DND-41 (cell line): ENCODE measurements around the gene PROSER3.

ENCODE experiments used
- ATAC-seq: fragments of 200-7000 bp; cut with Tn5 transposase; 3 replicates; pipeline ENCODE4 v1.9.1; 2021; ENCODE audit warnings: low read depth; ENCODE audit not compliant: insufficient read depth
- DNase-seq: peaks from one replicate; pipeline ENCODE4 v3.0.0-alpha.2; 2020
- H2AFZ ChIP-seq: 2 replicates; pipeline ENCODE4 v1.6.0; 2012; ENCODE audit warnings: low read depth, low read length
- H3K27ac ChIP-seq: 2 replicates; pipeline ENCODE4 v1.5.1; 2012; ENCODE audit warnings: low read length, inconsistent platforms
- H3K27me3 ChIP-seq: fragments of 200-600 bp; sonication (generic); 2 replicates; pipeline ENCODE4 v1.6.0; 2012; ENCODE audit warnings: low read length, mild to moderate bottlenecking, inconsistent platforms; ENCODE audit not compliant: insufficient read depth, poor library complexity
- H3K36me3 ChIP-seq: 2 replicates; pipeline ENCODE4 v1.5.1; 2012; ENCODE audit warnings: low read length, inconsistent platforms; ENCODE audit not compliant: insufficient read depth
- H3K4me1 ChIP-seq: 2 replicates; pipeline ENCODE4 v1.5.1; 2012; ENCODE audit warnings: mild to moderate bottlenecking, low read length; ENCODE audit not compliant: insufficient read depth
- H3K4me2 ChIP-seq: 2 replicates; pipeline ENCODE4 v1.6.0; 2012; ENCODE audit warnings: mild to moderate bottlenecking, moderate library complexity, low read length, inconsistent platforms; ENCODE audit not compliant: insufficient read depth
- H3K4me3 ChIP-seq, 2 experiments: fragments of 200-600 bp in 1 of 2; shearing (Covaris generic) in 1 of 2; 2 replicates each; pipeline ENCODE4 v1.5.1; 2012 to 2016; ENCODE audit warnings: inconsistent platforms in 2 of 2, low read length in 2 of 2, mild to moderate bottlenecking in 2 of 2, low read depth in 1 of 2, moderate library complexity in 1 of 2
- H3K79me2 ChIP-seq: 2 replicates; pipeline ENCODE4 v1.6.0; 2012; ENCODE audit warnings: low read length, inconsistent platforms; ENCODE audit not compliant: insufficient read depth
- H3K9ac ChIP-seq: 2 replicates; pipeline ENCODE4 v1.6.0; 2012; ENCODE audit warnings: low read depth, mild to moderate bottlenecking, inconsistent platforms, low read length, moderate library complexity
- H3K9me3 ChIP-seq: 2 replicates; pipeline ENCODE4 v1.5.1; 2012; ENCODE audit warnings: low read length, moderate library complexity, mild to moderate bottlenecking, inconsistent platforms; ENCODE audit not compliant: insufficient read depth, severe bottlenecking
- H4K20me1 ChIP-seq: 2 replicates; pipeline ENCODE4 v1.6.0; 2012; ENCODE audit warnings: low read length; ENCODE audit not compliant: insufficient read depth
- EZH2 ChIP-seq: IDR thresholded peaks from 3 replicates; pipeline ENCODE4 v1.6.1; 2012; ENCODE audit warnings: borderline replicate concordance, low read depth, mild to moderate bottlenecking, moderate library complexity, low read length, inconsistent platforms; ENCODE audit not compliant: severe bottlenecking
- TF ChIP-seq, protein P1 (sequence below): IDR thresholded peaks from 2 replicates; pipeline ENCODE4 v1.5.1; 2012; ENCODE audit warnings: borderline replicate concordance, low read length, moderate library complexity, mild to moderate bottlenecking; ENCODE audit not compliant: poor library complexity, severe bottlenecking; ENCODE audit errors: extremely low read depth

Gene PROSER3

DNA sequence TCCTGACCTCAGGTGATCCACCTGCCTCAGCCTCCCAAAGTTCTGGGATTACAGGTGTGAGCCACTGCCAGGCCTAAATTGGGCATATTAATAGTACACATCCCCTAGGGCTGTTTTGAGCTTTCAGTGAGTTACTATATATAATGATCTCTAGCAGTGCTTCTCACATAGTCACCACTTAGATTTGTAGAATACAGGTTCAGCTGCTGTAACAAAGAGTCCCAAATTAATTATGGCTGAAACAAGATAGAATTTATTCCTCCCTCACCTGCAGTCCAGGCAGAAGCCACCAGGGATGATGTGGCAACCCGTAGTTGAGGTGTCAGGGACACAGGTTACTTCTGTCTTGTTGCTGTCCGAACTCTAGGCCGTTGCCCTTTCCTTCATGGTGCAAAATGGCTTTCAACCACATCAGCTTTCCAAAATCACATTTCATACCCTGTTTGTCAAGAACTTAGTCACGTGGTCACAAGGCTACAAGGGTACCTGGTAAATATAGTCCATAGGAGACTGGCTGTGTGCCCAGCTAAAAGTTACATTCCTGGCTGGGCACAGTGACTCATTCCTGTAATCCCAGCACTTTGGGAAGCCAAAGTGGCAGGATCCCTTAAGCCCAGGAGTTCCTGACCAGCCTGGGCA is 2.9 kb downstream of the PROSER3 start:
- no peak for TF ChIP-seq EZH2
- TF ChIP-seq, protein P1, sequence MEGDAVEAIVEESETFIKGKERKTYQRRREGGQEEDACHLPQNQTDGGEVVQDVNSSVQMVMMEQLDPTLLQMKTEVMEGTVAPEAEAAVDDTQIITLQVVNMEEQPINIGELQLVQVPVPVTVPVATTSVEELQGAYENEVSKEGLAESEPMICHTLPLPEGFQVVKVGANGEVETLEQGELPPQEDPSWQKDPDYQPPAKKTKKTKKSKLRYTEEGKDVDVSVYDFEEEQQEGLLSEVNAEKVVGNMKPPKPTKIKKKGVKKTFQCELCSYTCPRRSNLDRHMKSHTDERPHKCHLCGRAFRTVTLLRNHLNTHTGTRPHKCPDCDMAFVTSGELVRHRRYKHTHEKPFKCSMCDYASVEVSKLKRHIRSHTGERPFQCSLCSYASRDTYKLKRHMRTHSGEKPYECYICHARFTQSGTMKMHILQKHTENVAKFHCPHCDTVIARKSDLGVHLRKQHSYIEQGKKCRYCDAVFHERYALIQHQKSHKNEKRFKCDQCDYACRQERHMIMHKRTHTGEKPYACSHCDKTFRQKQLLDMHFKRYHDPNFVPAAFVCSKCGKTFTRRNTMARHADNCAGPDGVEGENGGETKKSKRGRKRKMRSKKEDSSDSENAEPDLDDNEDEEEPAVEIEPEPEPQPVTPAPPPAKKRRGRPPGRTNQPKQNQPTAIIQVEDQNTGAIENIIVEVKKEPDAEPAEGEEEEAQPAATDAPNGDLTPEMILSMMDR: no peak
- Histone ChIP-seq H3K9me3 (no peaks in the 10 kb centered on the region), H3K79me2 (peaks cover 30% of the 10 kb centered on the region), H4K20me1 (peaks cover 29% of the 10 kb centered on the region), H3K36me3 (peaks cover 52% of the 10 kb centered on the region), H3K4me1 (peaks cover 26% of the 10 kb centered on the region), H3K27ac (no peak overlapping the region), H3K4me2 (no peak overlapping the region), H3K4me3 (no peak overlapping the region), H3K27me3 (no peaks in the 10 kb centered on the region), H3K9ac (no peak overlapping the region), H2AFZ (no peak overlapping the region)
- DNase-seq: no peak
- ATAC-seq: no peak

DNA sequence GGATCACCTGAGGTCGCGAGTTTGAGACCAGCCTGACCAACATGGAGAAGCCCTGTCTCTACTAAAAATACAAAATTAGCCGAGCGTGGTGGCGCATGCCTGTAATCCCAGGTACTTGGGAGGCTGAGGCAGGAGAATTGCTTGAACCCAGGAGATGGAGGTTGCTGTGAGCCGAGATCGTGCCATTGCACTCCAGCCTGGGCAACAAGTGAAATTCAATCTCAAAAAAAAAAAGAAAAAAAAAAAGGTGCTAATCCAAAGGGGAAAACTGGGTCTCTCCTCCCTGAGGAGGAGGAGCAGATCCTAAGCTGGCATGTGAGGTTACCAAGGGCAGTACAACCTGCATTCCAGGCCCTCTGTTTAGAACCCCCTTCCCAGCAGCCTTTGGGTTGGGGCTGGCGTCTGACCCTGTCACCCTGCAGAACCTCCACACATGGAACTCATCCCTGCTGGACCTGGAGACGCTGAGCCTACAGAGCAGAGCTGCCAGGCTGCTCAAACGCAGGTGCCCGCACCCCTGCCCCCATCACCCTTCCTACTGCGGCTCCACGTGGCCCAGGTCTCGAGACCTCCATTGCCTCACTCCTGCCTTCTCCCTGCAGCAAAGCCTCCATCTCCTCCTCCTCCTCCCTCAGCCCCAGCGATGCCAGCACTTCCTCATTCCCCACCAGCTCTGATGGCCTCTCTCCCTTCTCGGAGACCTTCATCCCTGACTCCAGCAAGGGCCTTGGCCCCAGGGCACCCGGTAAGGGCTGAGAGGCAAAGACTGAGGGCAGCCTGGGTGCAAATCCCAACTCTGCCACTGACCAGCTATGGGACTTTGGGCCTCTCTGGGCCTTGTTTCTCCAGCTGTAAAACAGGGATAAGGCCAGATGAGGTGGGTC is 6.7 kb downstream of the PROSER3 start:
- Histone ChIP-seq H3K79me2 (peaks cover 13% of the 10 kb centered on the region), H3K4me1 (peaks cover 3% of the 10 kb centered on the region), H3K36me3 (peaks cover 76% of the 10 kb centered on the region), H3K9ac (no peak overlapping the region), H3K27me3 (no peaks in the 10 kb centered on the region), H3K4me2 (no peak overlapping the region), H3K4me3 (no peak overlapping the region), H4K20me1 (peaks cover 22% of the 10 kb centered on the region), H3K9me3 (no peaks in the 10 kb centered on the region), H3K27ac (no peak overlapping the region), H2AFZ (no peak overlapping the region)
- no peak for ATAC-seq
- no peak for TF ChIP-seq EZH2
- TF ChIP-seq, protein P1: no peak
- no peak for DNase-seq

DNA sequence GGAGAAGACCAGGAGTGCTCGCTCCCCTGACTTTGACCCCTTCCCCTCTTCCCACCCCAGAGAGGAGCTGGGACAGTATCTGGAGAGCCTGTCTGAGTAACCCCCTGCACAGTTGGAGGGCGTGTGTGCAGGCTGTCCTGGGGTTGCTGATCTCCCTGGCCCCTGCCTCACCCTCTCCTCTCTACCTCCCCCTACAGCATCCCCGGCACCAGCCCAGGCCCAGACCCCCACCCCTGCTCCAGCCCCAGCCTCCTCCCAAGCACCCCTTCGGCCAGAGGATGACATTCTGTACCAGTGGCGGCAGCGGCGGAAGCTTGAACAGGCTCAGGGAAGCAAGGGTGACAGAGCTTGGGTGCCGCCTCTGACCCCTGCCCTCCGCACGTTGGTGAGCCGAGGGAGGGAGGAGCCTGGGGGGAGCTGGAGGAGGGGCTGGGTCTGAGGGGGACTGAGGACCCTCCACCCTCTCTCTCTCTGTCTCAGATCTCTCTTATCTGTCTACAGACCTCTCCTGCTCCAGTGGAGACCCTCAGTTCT is 8.7 kb downstream of the PROSER3 start:
- no peak overlapping the region for H3K9ac ChIP-seq

More for the DNA sequence above, 8.7 kb downstream of the PROSER3 start:
- no peak for DNase-seq
- no peak for ATAC-seq
- Histone ChIP-seq H3K4me2 (no peak overlapping the region), H3K27ac (no peak overlapping the region), H2AFZ (no peak overlapping the region), H3K9me3 (no peaks in the 10 kb centered on the region), H3K4me3 (no peak overlapping the region), H3K79me2 (no peaks in the 10 kb centered on the region), H3K36me3 (peaks cover 58% of the 10 kb centered on the region), H4K20me1 (peaks cover 13% of the 10 kb centered on the region), H3K4me1 (no peaks in the 10 kb centered on the region), H3K27me3 (no peaks in the 10 kb centered on the region)
- TF ChIP-seq EZH2: no peak
- TF ChIP-seq, protein P1: no peak
